Mesenchymal stem cell (in vitro differentiated cells and primary cell): ENCODE measurements around the gene GTF3C5.

ENCODE experiments used
- DNase-seq: peaks from one replicate; pipeline ENCODE4 v3.0.0-alpha.2; 2013
- H2AFZ ChIP-seq: one replicate; pipeline ENCODE4 v1.6.1; 2013; ENCODE audit warnings: low read depth, mild to moderate bottlenecking, control low read depth, inconsistent platforms, low read length, moderate library complexity
- H2AK5ac ChIP-seq: 2 replicates; pipeline ENCODE4 v1.6.1; 2013; ENCODE audit warnings: low read length, moderate library complexity, mild to moderate bottlenecking, inconsistent platforms; ENCODE audit not compliant: severe bottlenecking
- H2BK120ac ChIP-seq: one replicate; pipeline ENCODE4 v1.6.1; 2013; ENCODE audit warnings: low read depth, mild to moderate bottlenecking, inconsistent platforms, low read length, moderate library complexity
- H2BK12ac ChIP-seq, 2 experiments: one replicate each; pipeline ENCODE4 v1.6.1; 2013; ENCODE audit warnings: inconsistent platforms in 2 of 2, low read length in 2 of 2, mild to moderate bottlenecking in 2 of 2, moderate library complexity in 2 of 2, control low read depth in 1 of 2
- H2BK15ac ChIP-seq: one replicate; pipeline ENCODE4 v1.6.1; 2013; ENCODE audit warnings: mild to moderate bottlenecking, low read depth, inconsistent platforms; ENCODE audit not compliant: poor library complexity, severe bottlenecking
- H2BK5ac ChIP-seq: 2 replicates; pipeline ENCODE4 v1.6.1; 2013; ENCODE audit warnings: low read depth, mild to moderate bottlenecking, low read length, control low read depth, inconsistent platforms; ENCODE audit not compliant: poor library complexity, severe bottlenecking
- H3K14ac ChIP-seq, 2 experiments: one replicate each; pipeline ENCODE4 v1.6.1; 2013; ENCODE audit warnings: inconsistent platforms in 2 of 2, low read length in 2 of 2, control low read depth in 1 of 2, mild to moderate bottlenecking in 1 of 2, moderate library complexity in 1 of 2
- H3K18ac ChIP-seq, 2 experiments: one replicate each; pipeline ENCODE4 v1.6.1; 2013; ENCODE audit warnings: inconsistent platforms in 2 of 2, low read length in 2 of 2, control low read depth in 1 of 2, low read depth in 1 of 2, mild to moderate bottlenecking in 1 of 2
- H3K23ac ChIP-seq, 2 experiments: one replicate each; pipeline ENCODE4 v1.6.1; 2013; ENCODE audit warnings: inconsistent platforms in 2 of 2, low read length in 2 of 2, mild to moderate bottlenecking in 2 of 2, moderate library complexity in 2 of 2, control low read depth in 1 of 2
- H3K27ac ChIP-seq: 2 replicates; pipeline ENCODE4 v1.5.1; 2013; ENCODE audit warnings: mild to moderate bottlenecking, moderate library complexity, low read length, control low read depth, inconsistent platforms; ENCODE audit not compliant: poor library complexity, severe bottlenecking
- H3K27me3 ChIP-seq, 2 experiments: 2 replicates each; pipeline versions ENCODE4 v1.6.1 to v1.7.0; 2013; ENCODE audit warnings: low read length in 2 of 2, mild to moderate bottlenecking in 2 of 2, moderate library complexity in 2 of 2, control low read depth in 1 of 2, inconsistent platforms in 1 of 2; ENCODE audit not compliant: control insufficient read depth in 1 of 2, insufficient read depth in 1 of 2
- H3K36me3 ChIP-seq, 2 experiments: 2 replicates each; pipeline versions ENCODE4 v1.6.1 to v1.7.0; 2013; ENCODE audit warnings: low read length in 2 of 2, control low read depth in 1 of 2, inconsistent platforms in 1 of 2, low read depth in 1 of 2, mild to moderate bottlenecking in 1 of 2; ENCODE audit not compliant: insufficient read depth in 2 of 2, control insufficient read depth in 1 of 2
- H3K4ac ChIP-seq, 2 experiments: one replicate each; pipeline ENCODE4 v1.6.1; 2013; ENCODE audit warnings: inconsistent platforms in 2 of 2, low read length in 2 of 2, mild to moderate bottlenecking in 2 of 2, moderate library complexity in 2 of 2, control low read depth in 1 of 2, low read depth in 1 of 2
- H3K4me1 ChIP-seq: 2 replicates; pipeline ENCODE4 v1.6.1; 2013; ENCODE audit warnings: low read depth, low read length, control low read depth; ENCODE audit not compliant: control insufficient read depth, insufficient read depth
- H3K4me2 ChIP-seq: 2 replicates; pipeline ENCODE4 v1.6.1; 2013; ENCODE audit warnings: low read length, mild to moderate bottlenecking, inconsistent platforms; ENCODE audit not compliant: poor library complexity, severe bottlenecking
- H3K4me3 ChIP-seq, 2 experiments: 2 replicates each; pipeline versions ENCODE4 v1.5.1 to v1.7.0; 2013; ENCODE audit warnings: low read length in 2 of 2, mild to moderate bottlenecking in 2 of 2, control low read depth in 1 of 2, low read depth in 1 of 2; ENCODE audit not compliant: insufficient read depth in 1 of 2
- H3K79me1 ChIP-seq: replicated peaks from 2 replicates; pipeline ENCODE4 v1.6.1; 2013; ENCODE audit warnings: mild to moderate bottlenecking, control low read depth, low read length, inconsistent platforms; ENCODE audit not compliant: poor library complexity, severe bottlenecking
- H3K9ac ChIP-seq: 2 replicates; pipeline ENCODE4 v1.7.0; 2013; ENCODE audit warnings: mild to moderate bottlenecking, low read length, moderate library complexity
- H3K9me3 ChIP-seq: 2 replicates; pipeline ENCODE4 v1.7.0; 2013; ENCODE audit warnings: mild to moderate bottlenecking, low read length; ENCODE audit not compliant: control insufficient read depth
- H4K8ac ChIP-seq: one replicate; pipeline ENCODE4 v1.6.1; 2013; ENCODE audit warnings: inconsistent platforms, mild to moderate bottlenecking, low read length, moderate library complexity
- H4K91ac ChIP-seq: one replicate; pipeline ENCODE4 v1.6.1; 2013; ENCODE audit warnings: mild to moderate bottlenecking, low read length, inconsistent platforms
- WGBS: methylation state at CpG from one replicate; pipeline ENCODE4 v1.1.7; 2013; ENCODE audit warnings: mixed read lengths; 5-methylcytosine and 5-hydroxymethylcytosine counted together

Gene GTF3C5

GRCh38 chr9:133103987-133104505 lies 73.2 kb downstream of the GTF3C5 start:
- Histone ChIP-seq H3K4me1 (peaks cover 22% of the 10 kb centered on the region), H2BK120ac (no peak overlapping the region)

GRCh38 chr9:133104718-133105460 lies 74.1 kb downstream of the GTF3C5 start:
- Histone ChIP-seq H3K4me3 (no peak overlapping the region), H3K23ac (no peak overlapping the region), H2AFZ (no peak overlapping the region), H3K4me2 (no peak overlapping the region), H3K9ac (no peak overlapping the region), H3K18ac (no peak overlapping the region), H3K4me1 (peaks cover 23% of the 10 kb centered on the region), H3K27ac (no peak overlapping the region), H3K27me3 (no peaks in the 10 kb centered on the region), H2AK5ac (no peak overlapping the region), H2BK120ac (no peak overlapping the region), H2BK5ac (no peak overlapping the region), H3K4ac (no peak overlapping the region), H4K91ac (peak overlapping the region; percentile 47), H3K14ac (no peak overlapping the region), H3K79me1 (peaks cover 33% of the 10 kb centered on the region), H4K8ac (no peak overlapping the region), H2BK12ac (no peak overlapping the region), H2BK15ac (no peak overlapping the region), H3K9me3 (no peaks in the 10 kb centered on the region), H3K36me3 (peaks cover 93 to 98% of the 10 kb centered on the region in 2 experiments)
- 88% methylated on average over 15 of the region's 15 CpGs for WGBS
- no peak for DNase-seq

More at GRCh38 chr9:133103987-133104505, 73.2 kb downstream of the GTF3C5 start:
- Histone ChIP-seq H3K18ac (no peak overlapping the region), H2BK5ac (no peak overlapping the region), H4K8ac (no peak overlapping the region), H2AFZ (no peak overlapping the region), H2BK15ac (no peak overlapping the region), H2BK12ac (no peak overlapping the region), H3K79me1 (peaks cover 27% of the 10 kb centered on the region), H3K14ac (no peak overlapping the region), H2AK5ac (no peak overlapping the region), H3K4me2 (no peak overlapping the region), H3K9ac (no peak overlapping the region), H3K36me3 (peaks cover 94 to 95% of the 10 kb centered on the region in 2 experiments), H3K27me3 (no peaks in the 10 kb centered on the region), H3K9me3 (no peaks in the 10 kb centered on the region), H3K4ac (no peak overlapping the region), H3K4me3 (no peak overlapping the region), H3K23ac (no peak overlapping the region), H3K27ac (no peak overlapping the region), H4K91ac (no peak overlapping the region)
- WGBS = 89% methylated on average over 12 of the region's 12 CpGs
- no peak for DNase-seq

GRCh38 chr9:133105461-133105770 lies 74.6 kb downstream of the GTF3C5 start:
- Histone ChIP-seq H3K18ac (no peak overlapping the region), H2AK5ac (no peak overlapping the region), H2BK5ac (no peak overlapping the region), H3K4me2 (no peak overlapping the region), H3K36me3 (peaks cover 93 to 98% of the 10 kb centered on the region in 2 experiments), H3K27ac (no peak overlapping the region), H3K4me1 (peaks cover 27% of the 10 kb centered on the region), H3K4me3 (no peak overlapping the region), H3K9me3 (no peaks in the 10 kb centered on the region), H3K14ac (no peak overlapping the region), H3K9ac (no peak overlapping the region), H3K27me3 (no peaks in the 10 kb centered on the region), H2BK120ac (no peak overlapping the region), H4K8ac (no peak overlapping the region), H2AFZ (no peak overlapping the region), H3K4ac (no peak overlapping the region), H2BK12ac (no peak overlapping the region), H2BK15ac (no peak overlapping the region), H3K79me1 (peaks cover 39% of the 10 kb centered on the region), H3K23ac (no peak overlapping the region), H4K91ac (peak overlapping the region; percentile 47)
- WGBS = 72% methylated on average over 7 of the region's 7 CpGs
- no peak for DNase-seq

GRCh38 chr9:133106511-133107244 lies 75.9 kb downstream of the GTF3C5 start:
- H2BK12ac ChIP-seq = no peak overlapping the region
- H3K18ac ChIP-seq = no peak overlapping the region
- H3K9me3 ChIP-seq = no peaks in the 10 kb centered on the region
- no peak overlapping the region for H4K8ac ChIP-seq
- H2BK120ac ChIP-seq = no peak overlapping the region
- no peaks in the 10 kb centered on the region for H3K27me3 ChIP-seq
- peaks cover 45% of the 10 kb centered on the region for H3K79me1 ChIP-seq
- no peak overlapping the region for H3K4ac ChIP-seq
- H3K4me3 ChIP-seq = no peak overlapping the region
- H3K4me1 ChIP-seq = peaks cover 30% of the 10 kb centered on the region
- no peak overlapping the region for H3K27ac ChIP-seq
- 98% methylated on average over 17 of the region's 17 CpGs for WGBS
- no peak overlapping the region for H3K23ac ChIP-seq
- no peak overlapping the region for H2AFZ ChIP-seq
- no peak for DNase-seq
- H3K36me3 ChIP-seq = peaks cover 91 to 96% of the 10 kb centered on the region in 2 experiments
- no peak overlapping the region for H3K9ac ChIP-seq
- no peak overlapping the region for H3K4me2 ChIP-seq
- no peak overlapping the region for H2BK5ac ChIP-seq
- no peak overlapping the region for H3K14ac ChIP-seq
- H4K91ac ChIP-seq = no peak overlapping the region
- H2AK5ac ChIP-seq = no peak overlapping the region
- no peak overlapping the region for H2BK15ac ChIP-seq
